GM19238 (cell line): ENCODE data around the gene DIS3L2.

Source experiments
- DNase-seq: peaks from one replicate; pipeline ENCODE4 v3.0.0; 2011; ENCODE audit warnings: low spot score; ENCODE audit not compliant: insufficient read length

The DIS3L2 gene

GRCh38 chr2:231951452-231952035 lies 10.0 kb upstream of the DIS3L2 start:
- DNase-seq: no peak

GRCh38 chr2:231955758-231956472 lies 5.6 kb upstream of the DIS3L2 start:
- no peak for DNase-seq

- DNase-seq: no peak
These were observed 3.4 kb upstream of the DIS3L2 start for GRCh38 chr2:231957913-231958763.

GRCh38 chr2:231960810-231961348 lies 634 bp upstream of the DIS3L2 start:
- no peak for DNase-seq

GRCh38 chr2:231965102-231965501 lies 3.6 kb downstream of the DIS3L2 start:
- DNase-seq: no peak

- no peak for DNase-seq
These were observed 5.4 kb downstream of the DIS3L2 start for GRCh38 chr2:231966886-231967285.

GRCh38 chr2:231968820-231969219 lies 7.3 kb downstream of the DIS3L2 start:
- DNase-seq: no peak

GRCh38 chr2:231970461-231970860 lies 8.9 kb downstream of the DIS3L2 start:
- no peak for DNase-seq

GRCh38 chr2:231975001-231975400 lies 13.5 kb downstream of the DIS3L2 start:
- no peak for DNase-seq

GRCh38 chr2:231977430-231977829 lies 15.9 kb downstream of the DIS3L2 start:
- DNase-seq: no peak

- no peak for DNase-seq
These were observed 23.5 kb downstream of the DIS3L2 start for GRCh38 chr2:231984992-231985391.

- DNase-seq: no peak
These were observed 24.3 kb downstream of the DIS3L2 start for GRCh38 chr2:231985823-231986261.

GRCh38 chr2:231987124-231987727 lies 25.7 kb downstream of the DIS3L2 start:
- DNase-seq: no peak

- DNase-seq: no peak
These were observed 26.8 kb downstream of the DIS3L2 start for GRCh38 chr2:231988179-231988866.

GRCh38 chr2:231991664-231992063 lies 30.2 kb downstream of the DIS3L2 start:
- no peak for DNase-seq

GRCh38 chr2:231992888-231993287 lies 31.4 kb downstream of the DIS3L2 start:
- no peak for DNase-seq

- DNase-seq: no peak
These were observed 35.5 kb downstream of the DIS3L2 start for GRCh38 chr2:231996797-231997540.

GRCh38 chr2:231998046-231998445 lies 36.5 kb downstream of the DIS3L2 start:
- no peak for DNase-seq

GRCh38 chr2:232000439-232000838 lies 38.9 kb downstream of the DIS3L2 start:
- DNase-seq: no peak

GRCh38 chr2:232001073-232001472 lies 39.6 kb downstream of the DIS3L2 start:
- no peak for DNase-seq
